Progenitor cell of endocrine pancreas (in vitro differentiated cells): Measurements from ENCODE around the gene TTC34. TPM values are rescaled to one million over a fixed set of nuclear protein-coding genes. Genes with fewer than 3 reads are reported as not detected.
"Not testable (repeated sequence)": the region's sequence is repeated elsewhere in the genome, so short reads cannot be mapped to it uniquely, and the experiment has no call there.

Experiments used
- DNase-seq: peaks from one replicate; pipeline ENCODE4 v3.0.0; 2021; ENCODE audit warnings: low spot score; ENCODE audit not compliant: unreplicated experiment
- H3K27ac Mint-ChIP-seq: 2 replicates; pipeline ENCODE4 v1.8.0; 2021; ENCODE audit warnings: mild to moderate bottlenecking, moderate library complexity, mixed read lengths
- H3K27me3 Mint-ChIP-seq: 2 replicates; pipeline ENCODE4 v1.8.0; 2021; ENCODE audit warnings: mixed read lengths
- H3K36me3 Mint-ChIP-seq: 2 replicates; pipeline ENCODE4 v1.8.0; 2022; ENCODE audit warnings: mixed read lengths; ENCODE audit not compliant: insufficient read depth
- H3K4me1 Mint-ChIP-seq: 2 replicates; pipeline ENCODE4 v1.8.0; 2021; ENCODE audit warnings: low read depth, mixed read lengths
- H3K4me3 Mint-ChIP-seq: 2 replicates; pipeline ENCODE4 v1.8.0; 2021; ENCODE audit warnings: low read depth, mild to moderate bottlenecking, moderate library complexity, mixed read lengths
- H3K9me3 Mint-ChIP-seq: 2 replicates; pipeline ENCODE4 v1.8.0; 2021; ENCODE audit warnings: low read depth, mixed read lengths
- CTCF ChIP-seq: fragments of 200-600 bp; sonication (generic); IDR thresholded peaks from one replicate; pipeline ENCODE4 v1.5.0; 2021; ENCODE audit warnings: antibody characterized with exemption, mild to moderate bottlenecking; ENCODE audit not compliant: unreplicated experiment
- total RNA-seq: library from RNA; stranded (reverse); gene quantifications from 2 replicates; pipeline ENCODE4 v1.2.1, GENCODE V29; 2021

Gene TTC34
- total RNA-seq, 1 donor from 2014 or later = 3.1 TPM

- H3K4me3 Mint-ChIP-seq = no peak overlapping the region
- no peak overlapping the region for H3K27ac Mint-ChIP-seq
- H3K27me3 Mint-ChIP-seq = no peaks in the 10 kb centered on the region
- peaks cover 4% of the 10 kb centered on the region for H3K36me3 Mint-ChIP-seq
- no peak for DNase-seq
- peaks cover 17% of the 10 kb centered on the region for H3K9me3 Mint-ChIP-seq
- no peak for TF ChIP-seq CTCF
- no peaks in the 10 kb centered on the region for H3K4me1 Mint-ChIP-seq
Measured at GRCh38 chr1:2802421-2802961, 998 bp upstream of the TTC34 start.

GRCh38 chr1:2801046-2801445 lies 447 bp downstream of the TTC34 start:
- Mint-ChIP-seq H3K4me3 (no peak overlapping the region), H3K27me3 (no peaks in the 10 kb centered on the region), H3K9me3 (peaks cover 18% of the 10 kb centered on the region), H3K27ac (no peak overlapping the region), H3K4me1 (no peaks in the 10 kb centered on the region), H3K36me3 (peaks cover 2% of the 10 kb centered on the region)
- TF ChIP-seq CTCF = no peak
- DNase-seq = no peak

- no peak for TF ChIP-seq CTCF
- Mint-ChIP-seq H3K27ac (no peak overlapping the region), H3K9me3 (peaks cover 22% of the 10 kb centered on the region)
Measured at GRCh38 chr1:2800664-2801045, 838 bp downstream of the TTC34 start.

GRCh38 chr1:2799811-2800663 lies 1.5 kb downstream of the TTC34 start:
- no peak for TF ChIP-seq CTCF
- H3K4me1 Mint-ChIP-seq = no peaks in the 10 kb centered on the region
- peaks cover 23% of the 10 kb centered on the region for H3K9me3 Mint-ChIP-seq
- peaks cover 2% of the 10 kb centered on the region for H3K36me3 Mint-ChIP-seq
- no peaks in the 10 kb centered on the region for H3K27me3 Mint-ChIP-seq
- no peak overlapping the region for H3K27ac Mint-ChIP-seq
- no peak overlapping the region for H3K4me3 Mint-ChIP-seq
- DNase-seq = no peak

More at GRCh38 chr1:2800664-2801045, 838 bp downstream of the TTC34 start:
- peaks cover 2% of the 10 kb centered on the region for H3K36me3 Mint-ChIP-seq
- no peak for DNase-seq
- no peaks in the 10 kb centered on the region for H3K27me3 Mint-ChIP-seq
- no peak overlapping the region for H3K4me3 Mint-ChIP-seq
- H3K4me1 Mint-ChIP-seq = no peaks in the 10 kb centered on the region

GRCh38 chr1:2798958-2799357 lies 2.5 kb downstream of the TTC34 start:
- not testable (repeated sequence) for H3K4me1 Mint-ChIP-seq, H3K36me3 Mint-ChIP-seq, DNase-seq, H3K27me3 Mint-ChIP-seq, H3K27ac Mint-ChIP-seq, H3K4me3 Mint-ChIP-seq
- H3K9me3 Mint-ChIP-seq = peaks cover 26% of the 10 kb centered on the region

GRCh38 chr1:2797741-2798016 lies 3.8 kb downstream of the TTC34 start:
- no peak for TF ChIP-seq CTCF
- Mint-ChIP-seq H3K4me1 (no peaks in the 10 kb centered on the region), H3K36me3 (peaks cover 2% of the 10 kb centered on the region), H3K27ac (no peak overlapping the region), H3K27me3 (no peaks in the 10 kb centered on the region), H3K9me3 (peaks cover 35% of the 10 kb centered on the region), H3K4me3 (no peak overlapping the region)
- DNase-seq = no peak
